OCI-LY7 (cell line): ENCODE measurements around the gene CSNK2A2. TPM values are rescaled to one million over a fixed set of nuclear protein-coding genes. Genes with fewer than 3 reads are reported as not detected.
A peak's percentile ranks its signal among the peaks of the same experiment; 100 is the strongest.

Experiments used
- BruUV-seq: library from RNA; stranded (reverse); fragments of 400-500 nt; replicated peaks from 2 replicates; lab custom pipeline; 2021; lab: Mats Ljungman, UMichigan
- CTCF ChIA-PET: fragments of 300-600 bp; sonication (Branson Sonifier 250); formaldehyde crosslinking; loops from one replicate; lab custom pipeline; 2022; ENCODE audit warnings: antibody characterized with exemption; ENCODE audit not compliant: unreplicated experiment; lab: Charles Lee
- POLR2A ChIA-PET: fragments of 300-600 bp; sonication (Branson Sonifier 250); formaldehyde crosslinking; loops from one replicate; lab custom pipeline; 2022; ENCODE audit warnings: antibody characterized with exemption; lab: Charles Lee
- DNase-seq: peaks from one replicate; pipeline ENCODE4 v3.0.0-alpha.2; 2015; ENCODE audit warnings: low spot score
- H2AFZ ChIP-seq: fragments of 200-600 bp; sonication (generic), shearing (Covaris generic); 2 replicates; pipeline ENCODE4 v1.6.1; 2014; ENCODE audit warnings: mild to moderate bottlenecking, antibody characterized with exemption, low read length, moderate library complexity
- H3K27ac ChIP-seq: fragments of 200-600 bp; sonication (generic); 2 replicates; pipeline ENCODE4 v1.5.1; 2014; ENCODE audit warnings: mixed run types, low read depth, mild to moderate bottlenecking, moderate library complexity, low read length, inconsistent platforms; ENCODE audit not compliant: poor library complexity, severe bottlenecking
- H3K36me3 ChIP-seq: fragments of 200-600 bp; sonication (generic); 2 replicates; pipeline ENCODE4 v1.6.1; 2014; ENCODE audit warnings: mild to moderate bottlenecking, antibody characterized with exemption, low read length, moderate library complexity, mixed read lengths; ENCODE audit not compliant: insufficient read depth
- H3K4me1 ChIP-seq: fragments of 200-600 bp; sonication (generic); 2 replicates; pipeline ENCODE4 v1.5.1; 2014; ENCODE audit warnings: mild to moderate bottlenecking, low read length; ENCODE audit not compliant: insufficient read depth, poor library complexity, severe bottlenecking
- H3K4me2 ChIP-seq: fragments of 200-600 bp; sonication (generic); 2 replicates; pipeline ENCODE4 v1.6.1; 2014; ENCODE audit warnings: mild to moderate bottlenecking, low read length
- H3K4me3 ChIP-seq: fragments of 200-600 bp; sonication (generic); 2 replicates; pipeline ENCODE4 v1.5.1; 2014; ENCODE audit warnings: mild to moderate bottlenecking, low read depth, low read length; ENCODE audit not compliant: poor library complexity, severe bottlenecking
- H3K79me2 ChIP-seq: fragments of 200-600 bp; sonication (generic); 2 replicates; pipeline ENCODE4 v1.6.1; 2016; ENCODE audit warnings: low read depth, mild to moderate bottlenecking, low read length, moderate library complexity, mixed read lengths; ENCODE audit not compliant: insufficient read depth
- H3K9me2 ChIP-seq: fragments of 200-600 bp; sonication (generic); 2 replicates; pipeline ENCODE4 v1.6.1; 2016; ENCODE audit warnings: mild to moderate bottlenecking, low read length, mixed read lengths; ENCODE audit not compliant: insufficient read depth
- H3K9me3 ChIP-seq: fragments of 200-600 bp; sonication (generic); 2 replicates; pipeline ENCODE4 v1.6.1; 2014; ENCODE audit warnings: mild to moderate bottlenecking, mixed run types, low read length, mixed read lengths
- H4K20me1 ChIP-seq: fragments of 200-600 bp; sonication (generic); 2 replicates; pipeline ENCODE4 v1.6.1; 2014; ENCODE audit warnings: mild to moderate bottlenecking, antibody characterized with exemption, low read length, moderate library complexity, mixed read lengths; ENCODE audit not compliant: insufficient read depth
- EZH2phosphoT487 ChIP-seq: fragments of 200-600 bp; sonication (generic); IDR thresholded peaks from 2 replicates; pipeline ENCODE4 v1.6.1; 2018; ENCODE audit warnings: low read depth, borderline replicate concordance, mild to moderate bottlenecking, mixed run types, antibody characterized with exemption, low read length, moderate library complexity, mixed read lengths
- intact Hi-C: fragments of 100-400 bp; cut with micrococcal nuclease; formaldehyde crosslinking; loops from one replicate; pipeline ENCODE4 v1.10.0; 2022; ENCODE audit not compliant: unreplicated experiment
- total RNA-seq, 2 experiments: library from RNA; depleted of rRNA in 1 of 2; stranded (reverse); fragments of >200 nt in 1 of 2; shearing (Covaris generic) in 1 of 2; gene quantifications; 2 replicates each; pipeline ENCODE4 v1.2.3, GENCODE V29; 2014 to 2022
- TF ChIP-seq, protein P1 (sequence below): fragments of 200-600 bp; sonication (generic); conservative IDR thresholded peaks from 2 replicates; pipeline ENCODE4 v1.5.1; 2014; ENCODE audit warnings: mild to moderate bottlenecking, antibody characterized with exemption, low read length, moderate library complexity, mixed read lengths

The CSNK2A2 gene
- total RNA-seq, 2 experiments from 2014 or later, result 28.7 to 106 TPM

GRCh38 chr16:58200004-58200797 is 2.3 kb upstream of the CSNK2A2 start:
- Histone ChIP-seq H3K79me2 (peaks cover 21% of the 10 kb centered on the region; the same call in 1 of the 2 replicates), H3K36me3 (peaks cover 12% of the 10 kb centered on the region), H3K9me2 (no peaks in the 10 kb centered on the region), H3K4me3 (no peak overlapping the region), H3K4me2 (no peak overlapping the region), H3K27ac (no peak overlapping the region), H4K20me1 (no peaks in the 10 kb centered on the region), H2AFZ (no peak overlapping the region), H3K4me1 (peaks cover 14% of the 10 kb centered on the region), H3K9me3 (no peaks in the 10 kb centered on the region)
- intact Hi-C loops, result no loop called here
- CTCF ChIA-PET, result no interaction called here
- POLR2A ChIA-PET, result interaction anchor here (0.6 kb wide), 3 partner anchors 22 to 47 kb away, joined by 4 to 5 read pairs (median 5); no protein-coding TSS in a partner anchor
- BruUV-seq, result no TSS peak
- TF ChIP-seq EZH2phosphoT487, result no peak
- TF ChIP-seq, protein P1, sequence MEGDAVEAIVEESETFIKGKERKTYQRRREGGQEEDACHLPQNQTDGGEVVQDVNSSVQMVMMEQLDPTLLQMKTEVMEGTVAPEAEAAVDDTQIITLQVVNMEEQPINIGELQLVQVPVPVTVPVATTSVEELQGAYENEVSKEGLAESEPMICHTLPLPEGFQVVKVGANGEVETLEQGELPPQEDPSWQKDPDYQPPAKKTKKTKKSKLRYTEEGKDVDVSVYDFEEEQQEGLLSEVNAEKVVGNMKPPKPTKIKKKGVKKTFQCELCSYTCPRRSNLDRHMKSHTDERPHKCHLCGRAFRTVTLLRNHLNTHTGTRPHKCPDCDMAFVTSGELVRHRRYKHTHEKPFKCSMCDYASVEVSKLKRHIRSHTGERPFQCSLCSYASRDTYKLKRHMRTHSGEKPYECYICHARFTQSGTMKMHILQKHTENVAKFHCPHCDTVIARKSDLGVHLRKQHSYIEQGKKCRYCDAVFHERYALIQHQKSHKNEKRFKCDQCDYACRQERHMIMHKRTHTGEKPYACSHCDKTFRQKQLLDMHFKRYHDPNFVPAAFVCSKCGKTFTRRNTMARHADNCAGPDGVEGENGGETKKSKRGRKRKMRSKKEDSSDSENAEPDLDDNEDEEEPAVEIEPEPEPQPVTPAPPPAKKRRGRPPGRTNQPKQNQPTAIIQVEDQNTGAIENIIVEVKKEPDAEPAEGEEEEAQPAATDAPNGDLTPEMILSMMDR, result no peak
- no peak for DNase-seq

- POLR2A ChIA-PET, result interaction anchor here (0.6 to 0.9 kb wide), 3 partner anchors 68 to 464 kb away, joined by 3 to 9 read pairs (median 8); no protein-coding TSS in a partner anchor
- Histone ChIP-seq H3K27ac (no peak overlapping the region), H3K4me1 (peaks cover 14% of the 10 kb centered on the region), H3K4me2 (peak overlapping the region; percentile 93), H3K4me3 (peak overlapping the region; percentile 67), H3K9me2 (no peaks in the 10 kb centered on the region), H4K20me1 (no peaks in the 10 kb centered on the region), H3K36me3 (peaks cover 25% of the 10 kb centered on the region), H3K79me2 (peaks cover 31% of the 10 kb centered on the region; the same call in 1 of the 2 replicates), H3K9me3 (no peaks in the 10 kb centered on the region), H2AFZ (peak overlapping the region; percentile 98; the same call in 1 of the 2 replicates)
- no peak for DNase-seq
- intact Hi-C loops, result loop anchor here (5.0 kb wide), 1 partner anchor 172 kb away; the partner anchor contains the start of gene MMP15
- CTCF ChIA-PET, result no interaction called here
- BruUV-seq, result no TSS peak
- TF ChIP-seq EZH2phosphoT487, result no peak
- TF ChIP-seq, protein P1, result no peak
These were observed 1.0 kb upstream of the CSNK2A2 start for GRCh38 chr16:58198803-58199411.
